Fibroblast of lung (primary cell): Measurements from ENCODE around the gene UBE4B.

Experiments used
- CTCF ChIP-seq, 2 donors: IDR thresholded peaks in 1 of 2; conservative IDR thresholded peaks in 1 of 2; 1 replicate in 1 of 2; 2 replicates in 1 of 2; pipeline ENCODE4 v1.5.1; 2011 to 2012; ENCODE audit warnings: low read length in 2 of 2, control low read depth in 1 of 2, inconsistent platforms in 1 of 2, low read depth in 1 of 2, mild to moderate bottlenecking in 1 of 2
- EZH2 ChIP-seq: IDR thresholded peaks from 2 replicates; pipeline ENCODE4 v1.5.1; 2012; ENCODE audit warnings: low read length, control low read depth, mild to moderate bottlenecking; ENCODE audit errors: missing control alignments

GRCh38 chr1:10057796-10058195, 25.0 kb downstream of the UBE4B start:
- TF ChIP-seq CTCF (conservative IDR thresholded peaks at IDR 0.05 in 1 of 2, IDR thresholded peaks at IDR 0.05 in 1 of 2; ENCODE audit: low read depth in 1 of 2, low read length in 2 of 2) (no peak), EZH2 (no peak)
